ENCODE measurements around the gene USP6NL. TPM values are rescaled to one million over a fixed set of nuclear protein-coding genes. Genes with fewer than 3 reads are reported as not detected.

Gene USP6NL
- total RNA-seq, 2 donors from 2014 or later: 13.9 to 28.4 TPM

GRCh38 chr10:11411926-11412545 is 199.4 kb downstream of the USP6NL start:
- Histone ChIP-seq H3K36me3 (no peaks in the 10 kb centered on the region), H3K4me3 (no peak overlapping the region), H3K27ac (no peak overlapping the region), H3K9me3 (no peaks in the 10 kb centered on the region), H3K4me1 (replicated peaks) (no peaks in the 10 kb centered on the region), H3K27me3 (replicated peaks; ENCODE audit: insufficient read depth) (peaks cover 2% of the 10 kb centered on the region)
- no peak for DNase-seq (ENCODE audit: low spot score)
- WGBS: 94% methylated on average over 2 of the region's 2 CpGs
- intact Hi-C loops (cut with DNase I): no loop called here
- TF ChIP-seq CTCF (IDR thresholded peaks at IDR 0.05): no peak
- no peak for TF ChIP-seq POLR2A (IDR thresholded peaks at IDR 0.05)
- TF ChIP-seq POLR2AphosphoS5 (IDR thresholded peaks at IDR 0.05): no peak

- H3K27me3 ChIP-seq (replicated peaks; ENCODE audit: insufficient read depth): peaks cover 2% of the 10 kb centered on the region
- H3K9me3 ChIP-seq: no peaks in the 10 kb centered on the region
- H3K4me3 ChIP-seq: no peak overlapping the region
- WGBS: 79% methylated on average over 11 of the region's 11 CpGs
- H3K4me1 ChIP-seq (replicated peaks): no peaks in the 10 kb centered on the region
- no peak for DNase-seq (ENCODE audit: low spot score)
- no peak overlapping the region for H3K27ac ChIP-seq
- TF ChIP-seq CTCF (IDR thresholded peaks at IDR 0.05) (no peak), POLR2AphosphoS5 (IDR thresholded peaks at IDR 0.05) (no peak), POLR2A (IDR thresholded peaks at IDR 0.05) (no peak)
- no peaks in the 10 kb centered on the region for H3K36me3 ChIP-seq
- intact Hi-C loops (cut with DNase I): no loop called here
These were observed 202.1 kb downstream of the USP6NL start for GRCh38 chr10:11409357-11409756.

- intact Hi-C loops (cut with DNase I): no loop called here
- H3K27ac ChIP-seq: no peak overlapping the region
- WGBS: 82% methylated on average over 2 of the region's 2 CpGs
- TF ChIP-seq CTCF (IDR thresholded peaks at IDR 0.05) (no peak), POLR2AphosphoS5 (IDR thresholded peaks at IDR 0.05) (no peak), POLR2A (IDR thresholded peaks at IDR 0.05) (no peak)
- no peak for DNase-seq (ENCODE audit: low spot score)
- H3K36me3 ChIP-seq: no peaks in the 10 kb centered on the region
- H3K27me3 ChIP-seq (replicated peaks; ENCODE audit: insufficient read depth): peaks cover 2% of the 10 kb centered on the region
- H3K9me3 ChIP-seq: no peaks in the 10 kb centered on the region
- H3K4me1 ChIP-seq (replicated peaks): no peaks in the 10 kb centered on the region
- no peak overlapping the region for H3K4me3 ChIP-seq
These were observed 203.5 kb downstream of the USP6NL start for GRCh38 chr10:11407939-11408338.

- no peaks in the 10 kb centered on the region for H3K36me3 ChIP-seq
- H3K4me1 ChIP-seq (replicated peaks): no peaks in the 10 kb centered on the region
- intact Hi-C loops (cut with DNase I): no loop called here
- no peak overlapping the region for H3K4me3 ChIP-seq
- WGBS: 93% methylated on average over 5 of the region's 5 CpGs
- TF ChIP-seq CTCF (IDR thresholded peaks at IDR 0.05) (no peak), POLR2A (IDR thresholded peaks at IDR 0.05) (no peak), POLR2AphosphoS5 (IDR thresholded peaks at IDR 0.05) (no peak)
- no peaks in the 10 kb centered on the region for H3K9me3 ChIP-seq
- DNase-seq (ENCODE audit: low spot score): no peak
- no peak overlapping the region for H3K27ac ChIP-seq
- peaks cover 2% of the 10 kb centered on the region for H3K27me3 ChIP-seq (replicated peaks; ENCODE audit: insufficient read depth)
These were observed 204.7 kb downstream of the USP6NL start for GRCh38 chr10:11406746-11407145.

GRCh38 chr10:11404901-11405300 is 206.5 kb downstream of the USP6NL start:
- no peaks in the 10 kb centered on the region for H3K4me1 ChIP-seq (replicated peaks)
- intact Hi-C loops (cut with DNase I): no loop called here
- no peak for DNase-seq (ENCODE audit: low spot score)
- no peaks in the 10 kb centered on the region for H3K9me3 ChIP-seq
- H3K4me3 ChIP-seq: no peak overlapping the region
- no peak overlapping the region for H3K27ac ChIP-seq
- whole genome bisulfite sequencing: 77% methylated on average over 11 of the region's 13 CpGs
- H3K36me3 ChIP-seq: no peaks in the 10 kb centered on the region
- peaks cover 2% of the 10 kb centered on the region for H3K27me3 ChIP-seq (replicated peaks; ENCODE audit: insufficient read depth)
- TF ChIP-seq POLR2AphosphoS5 (IDR thresholded peaks at IDR 0.05) (no peak), POLR2A (IDR thresholded peaks at IDR 0.05) (no peak), CTCF (IDR thresholded peaks at IDR 0.05) (no peak)
